ENCODE results near the gene GSDME.

- TF ChIP-seq CTCF (IDR thresholded peaks at IDR 0.05), result no peak
- no peak for TF ChIP-seq POLR2A (IDR thresholded peaks at IDR 0.05)
Measured at GRCh38 chr7:24760968-24761367, 3.7 kb upstream of the GSDME start.
